K562 treated with DMSO at 1 percent for 24 hours (cell line): Measurements from ENCODE around the gene SRP54. TPM values are rescaled to one million over a fixed set of nuclear protein-coding genes. Genes with fewer than 3 reads are reported as not detected.

ENCODE experiments used
- total RNA-seq: library from RNA; unstranded; fragments of 300-600 nt; gene quantifications from 2 replicates; pipeline ENCODE4 v1.2.3, GENCODE V29; 2022; ENCODE audit warnings: low read depth; ENCODE audit not compliant: insufficient read depth

SRP54 gene
- total RNA-seq, result 34.9 and 42.3 TPM in 2 replicates

GRCh38 chr14:34982421-34983147, at the start of gene SRP54:
SRP54 (plus strand) TSS chr14:34982992; CDS start chr14:34996710, 13,718 bp downstream.

GRCh38 chr14:35046048-35046750, 63.4 kb downstream of the SRP54 start, which contains the start of gene FAM177A1:
FAM177A1 (plus strand) TSS chr14:35046272; CDS start chr14:35046464, 192 bp downstream.

Other genes with a start within 250 kb of the SRP54 start
- 11.2 and 12.9 TPM in 2 replicates for gene BAZ1A, start 107.6 kb upstream of the SRP54 start, total RNA-seq
- gene FAM177A1, start 63.3 kb downstream of the SRP54 start, total RNA-seq, result 47.6 and 54.4 TPM in 2 replicates
- gene PPP2R3C, start 139.0 kb downstream of the SRP54 start, total RNA-seq, result 17.0 and 18.4 TPM in 2 replicates
- 12.1 and 12.4 TPM in 2 replicates for gene PRORP, start 139.6 kb downstream of the SRP54 start, total RNA-seq